ENCODE results near the gene CAPN2. TPM values are rescaled to one million over a fixed set of nuclear protein-coding genes. Genes with fewer than 3 reads are reported as not detected.

The CAPN2 gene
- total RNA-seq, 4 donors from 2014 or later = 96.5 to 170 (median 117) TPM

DNA sequence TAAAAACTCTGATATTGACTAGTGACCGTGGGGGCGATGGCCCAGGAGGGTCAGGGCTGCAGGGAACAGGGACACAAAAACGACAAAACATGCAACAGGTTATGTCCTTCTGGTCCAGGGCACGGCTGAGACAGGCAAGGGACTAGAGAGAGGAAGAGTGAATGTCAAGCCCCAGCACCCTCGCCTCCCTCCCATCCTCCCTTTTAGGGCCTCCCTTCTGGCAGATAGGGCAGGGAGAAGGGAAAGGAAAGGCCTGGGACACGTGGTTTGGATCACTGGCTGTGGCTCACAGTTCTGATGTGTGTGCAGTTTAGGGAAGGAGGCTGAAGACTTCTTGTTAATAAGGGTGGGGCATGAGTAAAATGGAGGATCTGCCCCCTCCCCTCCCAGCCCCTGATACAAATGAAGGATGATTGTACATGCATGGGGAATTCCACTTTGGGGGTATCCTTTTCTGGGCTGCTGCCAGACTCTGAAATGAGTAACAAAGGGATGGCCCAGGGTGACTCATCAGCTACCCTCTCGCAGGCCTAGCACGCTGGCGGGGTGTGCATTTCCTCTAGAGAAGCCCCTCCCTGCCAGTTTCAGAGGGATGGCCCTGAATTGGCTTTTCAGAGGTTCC is 14.2 kb downstream of the CAPN2 start:
- no peak overlapping the region for H3K4me3 ChIP-seq
- DNase-seq = peak; percentile 78 to 82
- H3K36me3 ChIP-seq = no peaks in the 10 kb centered on the region
- H3K9me3 ChIP-seq = no peaks in the 10 kb centered on the region
- H3K27ac ChIP-seq = peak overlapping the region; percentile 65 to 88
- H3K4me1 ChIP-seq = peaks cover 25 to 26% of the 10 kb centered on the region in 2 donors
- no peaks in the 10 kb centered on the region for H3K27me3 ChIP-seq
- TF ChIP-seq, protein P1, sequence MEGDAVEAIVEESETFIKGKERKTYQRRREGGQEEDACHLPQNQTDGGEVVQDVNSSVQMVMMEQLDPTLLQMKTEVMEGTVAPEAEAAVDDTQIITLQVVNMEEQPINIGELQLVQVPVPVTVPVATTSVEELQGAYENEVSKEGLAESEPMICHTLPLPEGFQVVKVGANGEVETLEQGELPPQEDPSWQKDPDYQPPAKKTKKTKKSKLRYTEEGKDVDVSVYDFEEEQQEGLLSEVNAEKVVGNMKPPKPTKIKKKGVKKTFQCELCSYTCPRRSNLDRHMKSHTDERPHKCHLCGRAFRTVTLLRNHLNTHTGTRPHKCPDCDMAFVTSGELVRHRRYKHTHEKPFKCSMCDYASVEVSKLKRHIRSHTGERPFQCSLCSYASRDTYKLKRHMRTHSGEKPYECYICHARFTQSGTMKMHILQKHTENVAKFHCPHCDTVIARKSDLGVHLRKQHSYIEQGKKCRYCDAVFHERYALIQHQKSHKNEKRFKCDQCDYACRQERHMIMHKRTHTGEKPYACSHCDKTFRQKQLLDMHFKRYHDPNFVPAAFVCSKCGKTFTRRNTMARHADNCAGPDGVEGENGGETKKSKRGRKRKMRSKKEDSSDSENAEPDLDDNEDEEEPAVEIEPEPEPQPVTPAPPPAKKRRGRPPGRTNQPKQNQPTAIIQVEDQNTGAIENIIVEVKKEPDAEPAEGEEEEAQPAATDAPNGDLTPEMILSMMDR (IDR thresholded peaks at IDR 0.05) = no peak
- TF ChIP-seq POLR2A (IDR thresholded peaks at IDR 0.05) = no peak
- intact Hi-C loops (cut with DNase I; ENCODE audit: low total_unique reads) = no loop called here

DNA sequence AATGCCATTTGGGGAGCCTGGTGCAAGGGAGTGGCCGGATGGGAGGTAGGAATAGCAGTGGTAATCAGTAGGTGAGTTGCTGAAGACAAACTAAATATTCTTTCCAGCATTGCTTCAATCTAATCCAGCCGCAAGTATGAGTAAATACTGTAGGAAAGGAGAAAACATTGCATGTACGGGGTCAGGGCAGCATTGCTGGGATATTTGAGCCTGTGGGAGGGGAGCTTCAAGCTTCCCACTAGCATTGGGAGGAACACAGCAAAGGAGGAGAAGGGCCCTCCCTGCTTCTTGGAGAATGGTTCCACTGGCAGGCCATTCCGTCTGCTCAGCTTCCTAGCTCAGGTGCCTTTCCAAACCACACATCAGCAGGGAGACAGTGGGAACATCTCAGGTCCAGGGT is 15.2 kb downstream of the CAPN2 start:
- H3K4me3 ChIP-seq = no peak overlapping the region
- intact Hi-C loops (cut with DNase I; ENCODE audit: low total_unique reads) = no loop called here
- H3K27me3 ChIP-seq = no peaks in the 10 kb centered on the region
- no peaks in the 10 kb centered on the region for H3K36me3 ChIP-seq
- peaks cover 25 to 26% of the 10 kb centered on the region in 2 donors for H3K4me1 ChIP-seq
- TF ChIP-seq POLR2A (IDR thresholded peaks at IDR 0.05) = no peak
- TF ChIP-seq, protein P1 (IDR thresholded peaks at IDR 0.05) = no peak
- H3K27ac ChIP-seq = peak overlapping the region; percentile 65 to 88
- no peak for DNase-seq
- H3K9me3 ChIP-seq = no peaks in the 10 kb centered on the region

DNA sequence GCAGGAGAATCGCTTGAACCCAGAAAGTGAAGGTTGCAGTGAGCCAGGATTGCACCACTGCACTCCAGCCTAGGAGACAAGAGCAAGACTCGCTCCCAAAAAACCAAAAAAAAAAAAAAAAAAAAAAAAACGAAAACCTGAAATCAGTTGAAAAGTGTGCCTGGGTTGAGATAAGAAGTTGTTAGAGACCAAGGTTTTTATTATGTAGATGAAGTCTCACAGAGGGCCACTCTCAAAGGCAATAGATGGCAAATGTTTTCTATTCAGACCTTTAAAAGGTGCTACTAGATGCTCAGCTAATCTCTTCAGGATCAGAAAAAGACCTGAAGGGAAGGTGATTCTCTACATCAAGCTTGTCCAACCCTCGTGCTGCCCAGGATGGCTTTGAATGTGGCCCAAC is 17.6 kb downstream of the CAPN2 start:
- no peaks in the 10 kb centered on the region for H3K27me3 ChIP-seq
- peak overlapping the region in 1 of 2 donors; percentile 35 for H3K27ac ChIP-seq
- no peak overlapping the region for H3K4me3 ChIP-seq
- DNase-seq = no peak
- intact Hi-C loops (cut with DNase I; ENCODE audit: low total_unique reads) = no loop called here
- TF ChIP-seq POLR2A (IDR thresholded peaks at IDR 0.05) = no peak
- TF ChIP-seq, protein P1 (IDR thresholded peaks at IDR 0.05) = no peak
- H3K4me1 ChIP-seq = peaks cover 22 to 29% of the 10 kb centered on the region in 2 donors
- no peaks in the 10 kb centered on the region for H3K36me3 ChIP-seq
- H3K9me3 ChIP-seq = no peaks in the 10 kb centered on the region

DNA sequence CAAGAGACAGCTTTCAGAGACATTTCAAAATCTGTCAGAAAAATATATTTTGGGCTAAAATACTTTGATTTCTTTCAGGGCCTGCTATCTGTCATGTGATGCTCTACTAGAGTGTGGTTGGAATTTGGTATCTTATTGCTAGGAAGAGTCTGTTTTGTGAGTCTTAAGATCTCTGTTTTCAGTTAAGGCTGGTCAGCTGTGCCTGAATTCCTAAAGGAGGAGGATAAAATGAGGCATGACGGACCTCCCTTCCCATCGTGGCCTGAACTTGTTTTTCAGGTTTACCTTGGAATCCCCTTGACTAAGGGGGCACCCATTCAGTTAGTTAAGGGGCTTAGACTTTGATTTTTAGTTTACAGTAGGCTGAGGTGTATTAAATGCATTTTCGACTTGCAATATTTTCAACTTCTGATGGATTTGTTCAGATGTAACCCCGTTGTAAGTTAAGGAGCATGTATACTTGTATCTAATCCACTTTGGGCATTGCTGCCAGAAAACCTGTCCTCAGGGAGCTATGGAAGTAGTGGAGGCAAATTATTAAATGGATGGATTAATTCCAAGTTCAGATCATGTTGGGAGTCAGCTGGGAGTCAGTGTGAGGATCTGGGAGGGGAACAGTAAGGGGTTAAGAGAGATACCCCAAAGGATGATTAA is 18.3 kb downstream of the CAPN2 start:
- peak overlapping the region; percentile 13 to 49 for H3K27ac ChIP-seq
- no peaks in the 10 kb centered on the region for H3K9me3 ChIP-seq
- peaks cover 22 to 29% of the 10 kb centered on the region in 2 donors for H3K4me1 ChIP-seq
- H3K36me3 ChIP-seq = no peaks in the 10 kb centered on the region
- no peaks in the 10 kb centered on the region for H3K27me3 ChIP-seq
- TF ChIP-seq, protein P1 (IDR thresholded peaks at IDR 0.05) = no peak
- TF ChIP-seq POLR2A (IDR thresholded peaks at IDR 0.05) = no peak
- H3K4me3 ChIP-seq = no peak overlapping the region
- intact Hi-C loops (cut with DNase I; ENCODE audit: low total_unique reads) = no loop called here
- DNase-seq = no peak

DNA sequence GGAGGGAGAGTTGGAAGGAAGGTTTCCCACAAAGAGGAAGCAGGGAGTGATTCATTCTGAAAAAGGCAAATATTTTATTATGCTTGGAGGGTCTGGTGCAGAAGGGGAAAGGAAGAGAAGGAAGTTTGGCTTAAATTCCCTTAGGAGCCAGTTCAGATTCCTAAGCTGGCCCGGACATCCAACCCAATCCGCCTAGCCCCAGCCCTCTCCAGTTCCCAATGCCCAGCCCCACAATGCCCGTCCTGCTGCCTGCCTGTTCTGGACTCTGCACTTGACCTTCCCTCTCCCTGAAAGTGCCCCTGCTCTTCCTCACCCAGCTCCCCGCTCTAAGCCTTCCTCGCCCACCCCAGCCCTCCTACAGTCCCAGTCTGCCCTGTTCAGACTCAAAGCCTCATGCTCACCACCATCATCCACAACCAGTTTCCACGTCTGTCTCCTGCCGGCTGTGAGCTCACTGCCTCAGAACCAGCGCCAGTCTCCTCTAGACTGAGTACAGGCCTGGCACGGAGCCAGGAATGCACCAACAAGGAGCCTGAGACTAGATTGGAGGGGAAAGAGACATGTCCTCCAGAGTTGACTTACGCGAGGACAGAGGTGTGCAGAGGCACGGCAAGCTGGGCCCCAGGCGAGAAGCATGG is 18.9 kb downstream of the CAPN2 start:
- no peaks in the 10 kb centered on the region for H3K9me3 ChIP-seq
- intact Hi-C loops (cut with DNase I; ENCODE audit: low total_unique reads) = no loop called here
- H3K27me3 ChIP-seq = no peaks in the 10 kb centered on the region
- no peak overlapping the region for H3K4me3 ChIP-seq
- TF ChIP-seq, protein P1 (IDR thresholded peaks at IDR 0.05) = no peak
- TF ChIP-seq POLR2A (IDR thresholded peaks at IDR 0.05) = no peak
- DNase-seq = peak; percentile 70 to 75
- no peaks in the 10 kb centered on the region for H3K36me3 ChIP-seq
- peak overlapping the region; percentile 48 to 49 for H3K27ac ChIP-seq
- H3K4me1 ChIP-seq = peaks cover 20 to 23% of the 10 kb centered on the region in 2 donors
